ENCODE measurements around the gene FAM187B. TPM values are rescaled to one million over a fixed set of nuclear protein-coding genes. Genes with fewer than 3 reads are reported as not detected.
"Not testable (repeated sequence)": the region's sequence is repeated elsewhere in the genome, so short reads cannot be mapped to it uniquely, and the experiment has no call there.

FAM187B gene
- total and polyA plus RNA-seq, 2 of the 8 experiments (the other 6 are each of a cell fraction or from before 2014, with no cell fraction given) = not detected

- not testable (repeated sequence) for H3K27ac ChIP-seq (ENCODE audit: low read depth, low read length); H3K18ac ChIP-seq (ENCODE audit: extremely low read depth, low read length); H3K27me3 ChIP-seq (replicated peaks in 1 of 4; ENCODE audit: control insufficient read depth in 3 of 4, extremely low read depth in 1 of 4, insufficient read depth in 3 of 4, low read length in 3 of 4); H3K4me3 ChIP-seq (ENCODE audit: extremely low read depth in 1 of 4, insufficient read depth in 2 of 4, low read depth in 3 of 4, low read length in 4 of 4); H2BK5ac ChIP-seq (ENCODE audit: low read depth, low read length); H3K23ac ChIP-seq (ENCODE audit: insufficient read length); H2AK5ac ChIP-seq (ENCODE audit: low read depth, low read length); H4K91ac ChIP-seq (replicated peaks; ENCODE audit: insufficient read length, low read length); H4K20me1 ChIP-seq (replicated peaks in 1 of 2; ENCODE audit: control insufficient read depth in 1 of 2, insufficient read depth in 2 of 2, low read length in 2 of 2); H2BK15ac ChIP-seq (ENCODE audit: low read length); H2BK12ac ChIP-seq (ENCODE audit: low read depth, low read length); H3K23me2 ChIP-seq (ENCODE audit: low read depth, low read length); H3K4ac ChIP-seq (replicated peaks; ENCODE audit: insufficient read length, low read depth, low read length); H3K4me2 ChIP-seq (ENCODE audit: insufficient read depth in 1 of 2, low read depth in 2 of 2, low read length in 2 of 2); H2AFZ ChIP-seq (ENCODE audit: low read length); FAIRE-seq; H3K36me3 ChIP-seq (ENCODE audit: control insufficient read depth in 2 of 4, insufficient read depth in 4 of 4, low read length in 3 of 4); H3K79me2 ChIP-seq (ENCODE audit: control insufficient read depth in 1 of 2, insufficient read depth in 2 of 2, low read length in 2 of 2); H3K14ac ChIP-seq (ENCODE audit: insufficient read length); H2BK20ac ChIP-seq (ENCODE audit: low read length); H2BK120ac ChIP-seq (replicated peaks; ENCODE audit: low read depth, low read length); H3K9ac ChIP-seq (replicated peaks in 1 of 4; ENCODE audit: extremely low read depth in 1 of 4, low read depth in 3 of 4, low read length in 3 of 4); H4K5ac ChIP-seq (ENCODE audit: insufficient read length, low read depth, low read length); DNase-seq (ENCODE audit: low read depth in 1 of 2, low spot score in 2 of 2); H3K56ac ChIP-seq (replicated peaks; ENCODE audit: insufficient read length, low read depth, low read length); H3K79me1 ChIP-seq (ENCODE audit: low read depth, low read length); H4K8ac ChIP-seq (ENCODE audit: extremely low read depth, insufficient read depth, low read length)
- POLR2A ChIA-PET (ENCODE audit: partially characterized antibody) = interaction anchor here (0.8 to 1.4 kb wide), 2 partner anchors 15 to 17 kb away, joined by 3 read pairs; no protein-coding TSS in a partner anchor
- 94% methylated on average over 4 of the region's 4 CpGs; no CpG with 5 or more reads in 1 of the 2 experiments for WGBS, 2 experiments (ENCODE audit: extremely low coverage in 1 of 2, insufficient coverage in 1 of 2, insufficient read length in 1 of 2, insufficient replicate concordance in 2 of 2, low coverage in 1 of 2, low lambda C conversion rate in 2 of 2, missing lambda C conversion rate in 1 of 2)
- H3K4me1 ChIP-seq (replicated peaks in 1 of 4; ENCODE audit: control insufficient read depth in 3 of 4, insufficient read depth in 4 of 4, low read length in 3 of 4) = peaks cover 0 to 12% (median 3%) of the 10 kb centered on the region in 4 experiments; a peak in 4 of 7 replicates
- CTCF ChIA-PET (ENCODE audit: partially characterized antibody) = interaction anchor here (0.5 to 1.7 kb wide), 4 partner anchors 15 to 110 kb away, joined by 3 to 6 read pairs (median 4); no protein-coding TSS in a partner anchor
- H3K9me3 ChIP-seq (ENCODE audit: insufficient read depth in 2 of 2, low read depth in 1 of 2, low read length in 1 of 2) = peaks cover 4 to 14% of the 10 kb centered on the region in 2 experiments
Observed at GRCh38 chr19:35220973-35221590, 7.5 kb downstream of the FAM187B start.
